Measurements from ENCODE around the gene FBXO11.

FBXO11 gene

DNA sequence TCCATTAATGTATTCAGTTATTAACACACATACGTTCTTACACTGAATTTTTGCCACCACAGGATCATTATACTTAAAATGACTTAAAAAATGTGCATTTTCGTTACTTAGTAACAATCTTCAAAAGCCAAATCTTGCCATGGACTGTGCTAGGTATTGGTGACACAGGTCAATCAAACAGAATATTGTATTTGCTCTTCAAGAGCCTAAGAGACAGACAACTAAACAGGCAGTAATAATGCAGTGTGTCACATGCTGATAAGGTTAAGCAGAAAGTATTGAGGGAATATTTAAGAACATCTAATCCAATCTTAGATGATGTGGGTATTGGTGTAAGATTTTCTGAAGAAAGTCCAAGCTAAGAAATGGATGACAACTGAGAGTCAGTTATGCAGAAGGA lies 56.9 kb downstream of the FBXO11 start:
- no peak for DNase-seq (ENCODE audit: low spot score)

DNA sequence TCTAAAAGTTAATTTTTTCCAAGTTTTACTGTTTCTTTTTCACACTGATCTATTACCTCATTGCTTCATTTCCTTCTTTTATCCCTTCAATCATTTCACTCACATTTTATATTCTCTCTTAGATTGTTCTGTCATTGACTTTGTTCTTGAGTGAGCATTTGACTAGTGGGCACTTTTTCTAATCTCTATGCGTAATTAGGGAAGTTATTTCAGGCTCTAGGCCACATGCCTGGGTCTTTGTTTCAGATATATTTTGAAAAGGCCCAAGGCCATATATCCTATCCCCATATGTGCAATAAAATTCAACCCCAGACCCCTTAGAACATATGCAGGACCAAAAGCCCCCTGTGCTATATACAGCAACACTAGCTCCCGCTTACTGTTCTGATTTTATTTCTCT lies 62.1 kb downstream of the FBXO11 start:
- no peak for DNase-seq (ENCODE audit: low spot score)

DNA sequence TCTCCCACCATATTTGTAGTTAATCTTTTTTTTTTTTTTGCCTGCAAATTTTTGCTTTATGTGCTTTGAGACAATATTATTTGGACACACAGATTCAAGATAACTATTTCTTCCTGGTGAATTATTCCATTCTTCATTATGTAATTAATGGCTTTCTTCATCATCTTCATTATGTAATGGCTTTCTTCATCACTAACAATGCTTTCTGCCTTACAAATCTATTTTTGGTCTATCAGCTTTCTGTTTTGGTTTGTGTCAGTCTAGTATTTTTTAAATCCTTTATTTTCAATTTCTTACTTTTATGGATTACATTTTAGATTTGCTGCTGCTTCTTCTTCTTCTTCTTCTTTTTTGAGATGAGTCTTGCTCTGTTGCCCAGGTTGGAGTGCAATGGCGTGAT lies 62.9 kb downstream of the FBXO11 start:
- no peak for DNase-seq (ENCODE audit: low spot score)

DNA sequence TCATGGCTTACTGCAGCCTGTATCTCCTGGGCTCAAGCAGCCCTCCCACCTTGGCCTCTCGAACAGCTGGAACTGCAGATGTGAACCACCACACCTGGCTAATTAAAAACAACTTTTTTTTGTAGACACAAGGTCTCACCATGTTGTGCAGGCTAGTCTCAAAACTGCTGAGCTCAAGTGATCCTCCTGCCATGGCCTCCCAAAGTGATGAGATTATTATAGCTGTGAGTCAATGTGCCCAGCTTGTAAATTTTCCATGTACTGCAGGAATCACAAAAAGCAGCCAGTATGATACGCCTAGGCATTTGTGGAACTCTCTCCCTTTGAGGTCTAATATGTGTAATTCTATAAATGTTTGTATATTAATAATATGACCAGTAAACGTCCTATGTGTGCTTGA lies 63.5 kb downstream of the FBXO11 start:
- no peak for DNase-seq (ENCODE audit: low spot score)

DNA sequence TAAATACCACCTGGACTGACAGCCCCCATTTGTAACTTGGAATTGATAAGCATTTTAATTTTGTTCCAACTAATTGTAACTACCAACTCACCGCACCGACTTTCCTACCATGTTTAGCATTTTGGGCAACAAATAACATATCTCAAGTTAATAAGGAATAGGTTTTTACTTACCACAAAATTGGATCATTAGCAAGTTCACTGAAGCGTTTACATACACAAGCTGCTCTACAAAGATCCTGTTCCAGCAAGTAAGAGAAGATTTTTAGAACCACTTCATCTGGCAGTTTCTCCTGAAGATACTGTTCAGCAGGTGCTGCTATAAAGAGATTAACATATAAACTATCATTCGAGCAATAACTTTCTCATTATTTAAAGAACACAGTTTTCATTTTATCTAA lies 67.6 kb downstream of the FBXO11 start:
- no peak for DNase-seq (ENCODE audit: low spot score)

DNA sequence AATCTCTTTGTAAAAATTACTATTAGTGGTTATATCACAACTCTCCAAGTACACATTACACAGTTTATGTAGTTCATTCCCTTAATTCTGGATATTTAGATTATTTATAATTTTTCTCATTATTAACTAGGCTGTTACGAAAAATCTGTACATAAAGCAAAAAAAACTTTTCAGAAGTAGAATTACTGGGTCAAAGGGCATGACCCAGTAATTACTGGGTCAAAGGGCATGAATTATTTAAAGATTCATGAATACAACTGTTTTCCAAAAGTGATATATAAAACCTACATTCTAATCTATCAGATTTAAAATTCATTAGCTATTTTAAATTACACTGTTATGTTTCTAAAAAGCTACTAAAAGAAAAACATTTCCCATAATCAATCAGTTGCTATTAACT lies 68.0 kb downstream of the FBXO11 start:
- no peak for DNase-seq (ENCODE audit: low spot score)

DNA sequence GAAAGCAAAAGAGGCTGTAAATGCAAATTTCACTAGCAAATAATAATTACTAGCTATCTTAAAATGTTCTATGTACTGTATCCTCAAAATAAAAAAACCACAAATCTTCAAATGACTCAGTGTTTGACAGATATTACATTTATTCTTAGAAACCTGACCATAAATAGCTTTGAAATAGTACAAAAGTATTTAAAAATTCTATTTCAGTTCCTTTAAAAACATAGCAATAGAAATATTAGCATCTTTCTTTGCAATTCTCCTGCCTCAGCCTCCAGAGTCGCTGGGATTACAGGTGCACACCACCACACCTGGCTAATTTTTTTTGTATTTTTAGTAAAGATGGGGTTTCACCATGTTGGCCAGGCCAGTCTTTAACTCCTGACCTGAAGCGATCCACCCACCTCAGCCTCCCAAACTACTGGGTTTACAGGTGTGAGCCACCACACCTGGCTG lies 72.8 kb downstream of the FBXO11 start:
- no peak for DNase-seq (ENCODE audit: low spot score)

DNA sequence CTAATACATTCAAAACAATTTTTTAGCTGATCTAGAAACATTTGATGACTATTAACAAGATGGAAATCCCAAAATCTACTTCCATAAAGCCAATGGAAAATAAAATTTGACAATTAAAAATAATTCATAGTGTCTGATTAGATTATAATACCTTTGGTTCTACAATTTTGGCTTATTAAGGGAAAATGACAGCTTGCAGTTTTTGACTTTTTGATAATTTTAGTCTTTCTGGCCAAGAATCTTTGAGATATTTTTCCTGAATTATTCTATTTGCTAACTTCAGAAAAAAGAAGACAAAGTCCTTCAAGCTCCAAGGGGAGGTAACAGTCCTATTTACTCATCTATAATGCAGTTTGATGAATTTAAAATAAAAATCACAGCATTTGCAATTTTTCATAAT lies 83.8 kb downstream of the FBXO11 start:
- DNase-seq (ENCODE audit: low spot score): no peak

DNA sequence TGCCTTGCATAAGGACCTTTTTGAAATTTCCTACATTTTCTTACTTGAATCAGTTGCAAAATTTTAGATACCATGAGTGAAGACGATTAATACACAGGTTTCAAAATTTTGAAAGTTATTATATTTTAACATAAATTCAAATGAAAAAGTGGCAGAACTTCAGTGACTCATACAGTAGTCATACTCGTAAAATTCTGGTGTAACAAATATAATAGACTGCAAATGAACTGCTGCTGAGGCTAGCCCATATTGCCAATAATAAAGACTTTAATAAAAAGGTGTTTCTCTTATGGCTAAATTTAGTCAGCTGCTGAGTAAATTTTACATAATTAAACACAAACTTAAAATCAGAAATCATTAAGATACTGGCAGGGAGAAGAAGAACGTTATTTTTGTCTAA lies 86.5 kb downstream of the FBXO11 start:
- no peak for DNase-seq (ENCODE audit: low spot score)

DNA sequence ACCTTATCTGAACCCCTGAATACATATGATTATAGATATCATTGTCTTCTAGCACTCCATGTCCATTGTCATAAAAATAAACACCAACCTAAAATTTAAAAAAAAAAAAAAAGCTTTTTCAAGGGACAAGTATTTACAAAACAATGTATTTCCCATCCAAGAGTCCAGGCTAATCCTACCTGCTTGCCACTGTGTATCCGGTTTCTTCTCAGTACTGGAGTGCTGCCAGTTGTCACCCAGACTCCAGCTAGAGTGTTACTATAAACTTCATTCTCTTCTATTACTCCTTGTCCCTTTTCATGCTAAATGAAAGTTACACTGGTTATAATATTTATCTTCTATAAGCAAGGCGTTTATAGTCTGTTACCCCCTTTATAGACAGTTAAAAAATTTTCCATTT lies 87.5 kb downstream of the FBXO11 start:
- DNase-seq (ENCODE audit: low spot score): no peak

DNA sequence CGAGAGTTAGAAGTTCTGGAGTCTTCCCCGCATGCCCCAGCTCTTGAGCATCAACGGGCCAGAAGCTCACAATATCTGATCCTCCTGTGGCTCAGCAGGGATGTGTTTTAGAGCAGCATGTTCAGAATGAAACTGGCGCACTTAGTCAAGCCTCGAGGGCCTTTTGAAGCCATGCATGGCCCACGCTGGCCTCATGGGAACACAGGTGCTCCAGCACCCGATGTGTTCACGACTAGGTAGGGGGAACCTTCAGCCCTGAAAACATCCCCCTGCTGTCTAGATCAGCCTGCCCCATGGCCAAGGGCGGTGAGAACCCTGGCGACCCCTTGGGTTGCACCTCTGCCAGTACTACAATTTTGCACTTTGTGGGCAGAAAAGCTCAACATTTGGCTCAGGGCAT lies 90.5 kb downstream of the FBXO11 start:
- DNase-seq (ENCODE audit: low spot score): no peak

DNA sequence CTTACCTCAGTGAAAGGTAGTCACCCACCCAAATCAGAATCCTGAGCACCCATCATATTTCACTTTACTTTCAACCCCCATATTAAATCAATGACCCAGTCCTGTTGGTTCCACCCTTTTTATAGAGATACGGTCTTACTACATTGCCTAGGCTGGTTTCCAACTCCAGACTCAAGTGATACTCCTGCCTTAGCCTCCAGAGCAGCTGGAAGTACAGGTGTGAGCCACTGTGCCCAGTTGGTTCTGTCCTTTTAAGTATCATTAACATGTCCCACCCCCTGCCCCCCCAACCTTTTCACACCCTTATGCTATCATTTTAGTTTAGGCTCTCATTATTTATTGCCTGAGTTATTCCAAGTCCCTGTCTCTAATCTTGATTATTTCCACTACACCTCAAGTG lies 94.6 kb downstream of the FBXO11 start:
- DNase-seq (ENCODE audit: low spot score): no peak

DNA sequence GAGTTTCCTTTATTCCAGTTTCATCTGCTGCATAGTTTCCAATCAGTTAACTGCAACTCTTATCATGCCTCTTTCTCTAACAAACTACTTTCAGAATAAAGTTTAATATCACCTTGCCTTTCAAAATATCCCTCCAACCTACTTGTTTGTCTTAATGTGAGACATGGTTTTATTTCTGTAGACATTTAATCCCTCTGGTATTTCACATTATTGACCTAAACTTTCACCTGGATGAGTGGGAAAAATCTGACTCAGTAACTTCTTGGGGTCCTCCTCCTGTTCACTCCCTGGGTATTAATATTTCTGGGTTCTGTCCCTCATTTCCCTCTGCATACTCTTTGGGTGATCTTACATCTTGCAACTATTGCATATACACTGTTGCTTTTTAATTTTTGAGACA lies 95.4 kb downstream of the FBXO11 start:
- no peak for DNase-seq (ENCODE audit: low spot score)

DNA sequence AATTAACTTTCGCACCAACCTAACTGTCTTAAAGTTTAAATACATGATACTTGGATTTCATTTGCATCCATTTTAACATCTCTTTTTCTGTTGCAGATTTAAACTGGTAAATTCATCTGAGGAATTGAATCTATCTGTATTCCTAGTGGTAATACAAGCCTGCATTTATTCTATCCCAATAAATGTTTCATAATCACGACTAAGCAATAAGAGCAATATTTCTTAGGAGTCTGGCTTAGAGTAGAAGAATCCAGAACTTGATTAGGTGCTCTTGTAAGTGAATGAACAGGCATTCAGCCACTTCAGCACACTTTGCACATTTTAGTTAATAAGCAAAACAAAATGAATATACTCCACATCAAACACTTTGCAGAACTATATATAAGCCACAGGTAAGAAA lies 96.4 kb downstream of the FBXO11 start:
- no peak for DNase-seq (ENCODE audit: low spot score)

DNA sequence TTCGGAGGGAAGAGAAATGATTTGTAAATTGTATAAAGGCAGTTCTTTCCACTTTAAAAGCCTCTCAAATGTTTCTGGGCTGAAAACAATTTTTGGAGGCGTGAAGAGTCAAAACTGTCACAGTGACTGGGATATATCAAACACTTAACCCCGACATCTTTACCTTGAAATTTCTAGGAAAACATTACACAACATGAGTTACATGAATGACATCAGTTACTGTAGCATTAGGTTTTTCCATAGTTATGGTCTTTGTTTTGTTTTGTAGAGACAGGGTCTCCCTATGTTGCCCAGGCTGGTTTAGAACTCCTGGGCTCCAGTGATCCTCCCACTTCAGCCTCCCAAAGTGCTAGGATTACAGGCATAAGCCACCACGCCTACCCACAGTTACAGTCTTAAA lies 97.7 kb downstream of the FBXO11 start:
- no peak for DNase-seq (ENCODE audit: low spot score)

DNA sequence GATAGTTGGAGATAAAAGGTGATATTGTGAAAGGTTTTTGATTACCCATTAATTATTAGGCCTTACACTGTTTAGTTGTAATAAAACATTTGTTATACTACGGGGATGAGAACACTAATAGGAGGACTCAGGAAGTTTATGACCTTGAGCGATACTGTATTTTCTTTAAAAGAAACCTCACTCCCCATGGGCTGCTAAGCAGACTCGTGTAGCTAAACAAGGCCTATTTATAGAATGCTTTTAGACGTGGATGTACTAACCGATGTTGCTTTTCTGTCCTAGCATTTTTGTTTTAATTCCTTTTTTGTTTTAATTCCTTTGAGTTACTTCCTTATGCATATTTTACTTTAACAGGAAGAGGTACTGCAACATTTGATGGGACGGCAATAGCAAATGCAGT lies 100.4 kb downstream of the FBXO11 start:
- no peak for DNase-seq (ENCODE audit: low spot score)

DNA sequence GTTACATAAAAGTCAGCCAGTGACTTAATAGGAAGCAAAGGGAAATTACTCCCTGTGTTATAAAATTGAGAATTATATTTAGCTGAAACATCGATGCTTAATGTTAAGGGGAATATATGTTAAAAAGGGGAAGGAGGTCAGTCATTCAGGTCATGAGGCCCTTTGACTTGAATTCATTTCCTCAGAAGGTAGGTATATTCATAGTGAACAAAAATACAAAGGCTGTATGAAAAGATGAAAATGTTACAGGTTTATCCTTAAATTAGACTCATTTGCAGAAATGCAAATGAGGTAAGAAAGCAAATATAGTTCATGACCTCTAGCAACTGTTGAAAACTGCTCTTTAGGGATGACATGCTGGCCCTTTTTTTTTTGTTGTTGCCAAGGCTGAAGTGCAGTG lies 102.5 kb downstream of the FBXO11 start:
- DNase-seq (ENCODE audit: low spot score): no peak

DNA sequence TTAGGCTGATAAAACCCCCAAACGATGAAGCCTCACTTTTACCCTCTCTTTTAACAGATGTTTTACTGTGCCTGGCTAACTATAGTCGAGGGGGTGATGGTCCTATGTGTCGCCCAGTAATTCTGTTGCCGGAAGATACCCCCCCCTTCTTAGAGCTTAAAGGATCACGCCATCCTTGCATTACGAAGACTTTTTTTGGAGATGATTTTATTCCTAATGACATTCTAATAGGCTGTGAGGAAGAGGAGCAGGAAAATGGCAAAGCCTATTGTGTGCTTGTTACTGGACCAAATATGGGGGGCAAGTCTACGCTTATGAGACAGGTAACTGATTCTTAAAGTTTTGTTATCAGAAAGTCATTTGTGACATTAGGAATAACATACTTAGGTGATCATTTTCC lies 102.9 kb downstream of the FBXO11 start:
- no peak for DNase-seq (ENCODE audit: low spot score)

DNA sequence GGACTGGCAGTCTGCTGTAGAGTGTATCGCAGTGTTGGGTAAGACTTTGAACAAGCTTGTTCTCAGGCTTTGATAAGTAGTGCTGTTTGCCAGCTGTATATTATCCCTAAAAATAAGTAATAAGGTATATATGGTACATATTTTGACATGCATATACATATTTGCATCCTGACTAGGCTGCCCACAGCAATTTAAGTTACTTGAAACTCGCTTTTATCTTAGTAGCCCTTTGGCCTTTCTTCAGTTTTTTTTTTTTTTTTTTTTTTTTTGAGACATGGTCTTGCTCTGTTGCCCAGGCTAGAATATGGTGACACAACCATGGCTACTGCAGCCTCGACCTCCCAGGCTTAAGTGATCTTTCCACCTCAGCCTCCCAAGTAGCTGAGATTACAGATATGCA lies 105.2 kb downstream of the FBXO11 start:
- DNase-seq (ENCODE audit: low spot score): no peak

DNA sequence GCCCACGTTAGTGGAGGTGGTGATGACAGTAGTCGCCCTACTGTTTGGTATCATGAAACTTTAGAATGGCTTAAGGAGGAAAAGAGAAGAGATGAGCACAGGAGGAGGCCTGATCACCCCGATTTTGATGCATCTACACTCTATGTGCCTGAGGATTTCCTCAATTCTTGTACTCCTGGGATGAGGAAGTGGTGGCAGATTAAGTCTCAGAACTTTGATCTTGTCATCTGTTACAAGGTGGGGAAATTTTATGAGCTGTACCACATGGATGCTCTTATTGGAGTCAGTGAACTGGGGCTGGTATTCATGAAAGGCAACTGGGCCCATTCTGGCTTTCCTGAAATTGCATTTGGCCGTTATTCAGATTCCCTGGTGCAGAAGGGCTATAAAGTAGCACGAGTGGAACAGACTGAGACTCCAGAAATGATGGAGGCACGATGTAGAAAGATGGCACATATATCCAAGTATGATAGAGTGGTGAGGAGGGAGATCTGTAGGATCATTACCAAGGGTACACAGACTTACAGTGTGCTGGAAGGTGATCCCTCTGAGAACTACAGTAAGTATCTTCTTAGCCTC lies 107.2 kb downstream of the FBXO11 start:
- DNase-seq (ENCODE audit: low spot score): no peak

DNA sequence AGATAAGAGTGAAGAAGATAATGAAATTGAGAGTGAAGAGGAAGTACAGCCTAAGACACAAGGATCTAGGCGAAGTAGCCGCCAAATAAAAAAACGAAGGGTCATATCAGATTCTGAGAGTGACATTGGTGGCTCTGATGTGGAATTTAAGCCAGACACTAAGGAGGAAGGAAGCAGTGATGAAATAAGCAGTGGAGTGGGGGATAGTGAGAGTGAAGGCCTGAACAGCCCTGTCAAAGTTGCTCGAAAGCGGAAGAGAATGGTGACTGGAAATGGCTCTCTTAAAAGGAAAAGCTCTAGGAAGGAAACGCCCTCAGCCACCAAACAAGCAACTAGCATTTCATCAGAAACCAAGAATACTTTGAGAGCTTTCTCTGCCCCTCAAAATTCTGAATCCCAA lies 107.7 kb downstream of the FBXO11 start:
- DNase-seq (ENCODE audit: low spot score): no peak

DNA sequence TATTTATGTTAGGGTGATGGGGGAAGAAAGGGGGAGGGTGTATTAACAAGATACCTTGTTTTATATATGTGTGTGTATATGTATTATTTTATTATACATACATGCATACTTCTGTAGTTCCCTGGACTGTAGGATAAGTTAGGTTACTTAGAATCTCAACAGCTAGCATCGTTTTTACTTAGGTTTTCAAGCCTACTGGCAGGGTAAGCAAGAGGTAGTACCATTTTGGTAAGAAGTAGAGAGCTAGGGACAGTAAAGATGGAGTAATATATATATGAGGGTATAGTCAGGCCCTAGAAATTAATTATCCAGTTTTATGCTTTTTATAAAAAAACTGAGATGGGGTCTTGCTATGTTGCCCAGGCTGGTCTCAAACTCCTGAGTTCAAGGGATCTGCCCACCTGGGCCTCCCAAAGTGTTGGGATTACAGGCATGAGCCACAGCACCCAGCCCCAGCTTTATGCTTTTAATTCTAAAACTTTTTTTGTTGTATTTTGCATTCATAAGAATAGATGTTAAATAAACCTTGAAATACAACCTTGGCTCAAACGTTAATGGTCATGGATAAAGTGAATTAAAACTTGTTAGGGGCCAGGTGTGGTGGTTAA lies 110.1 kb downstream of the FBXO11 start:
- no peak for DNase-seq (ENCODE audit: low spot score)

DNA sequence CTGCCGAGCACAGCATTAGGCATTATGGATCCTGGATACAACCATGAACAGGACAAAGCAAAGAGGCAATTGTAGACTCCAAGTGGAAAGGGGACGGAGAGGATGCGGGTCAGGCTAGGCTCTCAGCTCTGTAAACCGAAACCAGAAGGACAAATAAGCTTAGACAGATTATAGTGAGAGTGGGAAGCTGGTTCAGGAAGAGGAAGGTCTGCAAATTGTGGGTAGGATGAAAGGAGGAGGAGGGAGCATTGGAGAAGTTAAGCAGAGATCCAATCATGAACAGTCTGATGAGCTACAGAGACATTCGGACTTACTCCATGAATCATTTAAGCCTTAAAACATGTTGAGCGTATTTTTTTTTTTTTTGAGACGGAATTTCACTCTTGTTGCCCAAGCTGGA lies 120.3 kb downstream of the FBXO11 start:
- DNase-seq (ENCODE audit: low spot score): no peak

DNA sequence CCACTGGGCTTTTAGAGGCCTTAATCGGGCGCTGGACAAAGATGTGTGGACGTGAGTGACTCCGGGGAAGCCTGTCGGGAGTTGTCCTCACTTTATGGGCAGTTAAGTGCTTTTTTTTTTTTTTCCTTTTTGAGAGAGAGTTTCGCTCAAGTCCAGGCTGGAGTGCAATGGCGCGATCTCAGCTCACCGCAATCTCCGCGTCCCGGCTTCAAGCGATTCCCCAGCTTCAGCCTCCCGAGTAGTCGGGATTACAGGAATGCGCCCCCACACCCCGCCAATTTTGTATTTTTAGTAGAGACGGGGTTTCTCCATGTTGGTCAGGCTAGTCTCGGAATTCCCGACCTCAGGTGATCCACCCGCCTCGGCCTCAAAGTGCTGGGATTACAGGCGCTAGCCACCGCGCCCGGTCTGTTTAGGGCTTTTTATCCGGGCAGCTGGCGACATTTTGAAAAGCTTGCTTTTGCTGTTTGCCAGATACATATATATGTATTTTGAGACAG lies 121.9 kb downstream of the FBXO11 start:
- DNase-seq (ENCODE audit: low spot score): peak; percentile 52
